SKM-1 (cell line): ENCODE data around the gene MEF2D.

Source experiments
- DNase-seq: peaks from one replicate; lab custom pipeline; 2025; ENCODE audit not compliant: unreplicated experiment; lab: John Stamatoyannopoulos, UW

MEF2D gene

DNA sequence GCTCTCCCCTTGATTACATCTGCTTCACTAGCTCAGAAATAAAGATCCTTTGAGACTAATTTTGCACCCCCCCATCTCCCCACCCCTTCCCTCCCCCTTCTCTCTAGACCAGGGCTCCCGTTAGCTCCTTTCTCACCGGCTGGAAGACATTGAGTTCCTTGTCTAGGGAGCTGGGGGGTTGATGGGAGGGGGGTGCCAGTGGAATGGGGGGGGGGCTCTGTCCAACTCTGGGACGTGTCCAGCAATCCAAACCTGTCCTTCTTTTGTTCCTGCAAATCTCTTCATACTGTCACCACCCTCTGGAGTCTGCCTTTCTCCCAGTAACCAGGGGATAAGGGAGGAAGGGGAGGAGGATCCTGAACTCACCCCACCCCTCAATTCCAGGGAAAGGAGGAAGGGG, 69.7 kb downstream of the MEF2D start:
- no peak for DNase-seq

DNA sequence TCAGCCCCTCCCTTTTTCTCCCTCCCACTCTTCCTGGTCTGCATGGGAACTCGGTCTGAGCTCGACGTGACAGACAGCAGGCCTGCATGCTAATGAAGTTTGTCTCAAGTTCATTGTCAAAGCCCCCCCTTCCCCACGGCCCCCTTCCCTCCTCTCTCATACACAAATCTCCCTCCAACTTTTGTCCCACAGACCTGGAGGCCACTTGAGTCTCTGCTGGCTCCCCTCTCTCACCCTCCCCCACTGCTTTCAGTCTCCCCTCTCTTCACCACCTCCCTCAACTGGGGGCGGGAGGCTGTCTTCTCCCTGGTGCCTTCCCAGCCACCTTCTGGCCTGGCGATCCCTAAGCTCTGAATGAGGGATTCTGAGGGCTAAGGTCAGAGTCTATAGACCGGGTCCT, 70.3 kb downstream of the MEF2D start:
- DNase-seq = no peak

DNA sequence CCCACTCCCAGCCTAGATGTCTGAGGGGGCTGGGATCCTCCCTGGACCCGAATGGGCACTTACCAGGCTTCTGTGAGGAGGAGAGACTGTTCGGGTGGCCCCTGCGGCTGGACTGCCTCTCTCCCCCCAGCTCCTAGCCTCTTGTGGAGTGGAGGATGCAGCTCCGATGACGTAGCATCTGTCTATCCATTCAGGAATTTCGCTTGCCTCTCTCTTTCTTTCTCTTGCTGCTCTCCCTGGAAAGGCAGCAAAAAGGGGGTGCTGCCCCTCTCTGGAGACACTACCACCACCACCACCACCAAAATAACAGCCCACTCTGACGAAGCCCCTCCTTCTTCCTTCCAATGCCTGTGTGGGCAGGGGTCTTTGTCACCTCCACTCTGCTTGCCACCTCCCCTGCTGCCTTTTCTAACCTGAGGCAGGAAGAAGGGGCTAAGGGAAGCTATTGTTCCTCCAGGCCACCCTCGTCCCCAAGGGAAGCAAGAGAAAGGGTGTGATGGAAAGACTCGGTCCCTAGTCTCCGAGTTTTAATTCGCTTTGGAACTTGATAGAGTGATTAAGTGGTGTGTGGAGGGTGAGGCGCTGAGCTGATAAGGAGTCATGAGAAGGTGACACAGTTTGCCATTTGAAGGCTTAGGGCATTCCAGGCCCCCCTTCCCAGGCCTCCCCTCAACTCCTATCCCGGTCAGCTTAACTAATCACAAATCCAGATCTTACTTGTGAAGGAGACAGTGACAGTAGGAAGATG, 71.1 kb downstream of the MEF2D start:
- DNase-seq = no peak

DNA sequence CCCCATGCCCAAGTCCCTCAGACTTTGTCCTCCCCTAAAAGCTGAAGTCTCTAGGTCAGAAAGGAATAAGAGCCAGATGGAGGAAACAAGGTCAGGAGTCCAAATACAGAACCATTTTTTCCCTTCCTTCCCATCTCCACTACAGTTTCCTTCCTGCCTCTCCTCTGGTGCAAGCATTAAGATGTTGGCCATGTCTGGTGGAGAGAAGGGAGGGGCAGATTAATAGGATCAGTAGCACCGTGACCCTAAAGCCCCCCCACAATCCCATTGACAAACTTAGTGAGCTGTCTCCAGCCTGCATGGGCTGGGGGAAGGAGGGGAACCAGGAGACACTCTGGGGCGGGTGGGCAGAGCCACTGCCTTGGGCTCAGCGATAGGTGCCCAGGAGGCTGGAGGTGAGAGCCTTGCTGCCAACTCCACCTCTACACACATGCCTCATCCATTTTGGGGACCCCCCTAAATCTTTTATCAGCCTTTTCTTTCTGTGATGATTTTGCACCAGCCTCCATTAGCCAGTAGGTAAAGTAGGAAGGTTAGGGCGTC, 71.8 kb downstream of the MEF2D start:
- no peak for DNase-seq

DNA sequence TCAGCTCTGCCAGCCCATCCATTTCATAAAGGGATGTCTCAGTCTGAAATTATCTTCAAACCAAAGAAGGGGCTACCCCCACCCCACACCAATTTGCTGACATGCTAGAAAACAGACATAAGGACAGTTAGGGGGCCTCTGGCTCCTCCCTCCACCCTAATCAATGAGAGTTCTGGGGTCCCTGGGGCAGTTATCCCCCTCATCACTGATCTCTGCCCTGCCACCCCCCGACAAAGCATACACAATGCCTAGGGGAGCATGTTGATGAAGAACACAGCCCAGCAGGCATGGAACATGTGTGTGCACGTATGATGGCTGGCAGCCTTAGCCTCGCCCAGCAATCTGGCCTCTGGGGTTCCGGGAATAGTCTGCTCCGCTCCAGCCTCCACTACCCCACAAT, 72.6 kb downstream of the MEF2D start:
- DNase-seq = no peak

DNA sequence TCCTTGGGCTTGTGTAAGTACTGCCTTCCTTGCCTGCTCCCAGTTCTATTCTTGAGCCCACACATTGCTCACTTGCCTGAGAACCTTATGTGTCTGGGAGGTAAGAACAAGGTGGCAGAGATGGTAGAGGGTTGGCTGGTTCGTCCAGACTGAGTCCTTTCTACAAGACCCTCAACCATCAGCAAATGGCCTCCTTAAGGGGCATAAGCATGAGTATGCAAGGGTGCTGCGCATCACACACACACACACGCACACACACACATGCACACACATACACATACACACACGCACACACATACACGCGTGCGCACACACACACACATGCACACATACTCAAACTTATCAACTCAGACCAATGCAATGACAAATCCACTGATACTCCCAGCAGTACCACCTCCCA, 74.6 kb downstream of the MEF2D start:
- DNase-seq = no peak

DNA sequence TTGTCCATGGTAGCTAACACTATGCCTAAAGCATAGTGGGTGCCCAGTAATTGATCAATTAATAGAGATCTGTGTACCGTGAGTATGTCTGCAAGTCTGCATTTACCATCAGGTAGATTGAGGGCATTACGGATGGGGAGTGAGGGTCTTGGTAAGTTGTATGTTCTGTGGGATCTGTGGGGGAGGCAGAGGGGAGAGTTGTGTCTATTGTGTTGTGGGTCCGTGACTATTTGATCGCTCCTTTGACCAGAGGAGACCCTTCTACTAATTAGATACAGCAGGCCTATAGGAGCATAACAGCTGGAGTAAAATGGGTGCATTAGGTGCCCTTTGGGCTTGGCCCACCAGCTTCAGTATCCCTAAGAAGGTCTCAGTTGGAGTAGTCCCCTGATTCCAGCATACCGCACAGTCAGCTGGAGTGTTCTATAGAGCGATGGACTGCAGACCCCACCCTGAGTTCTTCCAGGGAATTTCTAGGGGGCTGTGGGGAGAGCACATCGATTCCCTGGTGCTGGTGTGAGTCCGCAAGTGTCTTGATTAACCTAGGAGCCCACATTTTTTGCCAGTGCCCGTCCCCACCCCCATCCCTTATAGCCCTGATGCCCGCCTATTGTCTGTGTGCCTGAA, 75.7 kb downstream of the MEF2D start:
- DNase-seq = no peak

DNA sequence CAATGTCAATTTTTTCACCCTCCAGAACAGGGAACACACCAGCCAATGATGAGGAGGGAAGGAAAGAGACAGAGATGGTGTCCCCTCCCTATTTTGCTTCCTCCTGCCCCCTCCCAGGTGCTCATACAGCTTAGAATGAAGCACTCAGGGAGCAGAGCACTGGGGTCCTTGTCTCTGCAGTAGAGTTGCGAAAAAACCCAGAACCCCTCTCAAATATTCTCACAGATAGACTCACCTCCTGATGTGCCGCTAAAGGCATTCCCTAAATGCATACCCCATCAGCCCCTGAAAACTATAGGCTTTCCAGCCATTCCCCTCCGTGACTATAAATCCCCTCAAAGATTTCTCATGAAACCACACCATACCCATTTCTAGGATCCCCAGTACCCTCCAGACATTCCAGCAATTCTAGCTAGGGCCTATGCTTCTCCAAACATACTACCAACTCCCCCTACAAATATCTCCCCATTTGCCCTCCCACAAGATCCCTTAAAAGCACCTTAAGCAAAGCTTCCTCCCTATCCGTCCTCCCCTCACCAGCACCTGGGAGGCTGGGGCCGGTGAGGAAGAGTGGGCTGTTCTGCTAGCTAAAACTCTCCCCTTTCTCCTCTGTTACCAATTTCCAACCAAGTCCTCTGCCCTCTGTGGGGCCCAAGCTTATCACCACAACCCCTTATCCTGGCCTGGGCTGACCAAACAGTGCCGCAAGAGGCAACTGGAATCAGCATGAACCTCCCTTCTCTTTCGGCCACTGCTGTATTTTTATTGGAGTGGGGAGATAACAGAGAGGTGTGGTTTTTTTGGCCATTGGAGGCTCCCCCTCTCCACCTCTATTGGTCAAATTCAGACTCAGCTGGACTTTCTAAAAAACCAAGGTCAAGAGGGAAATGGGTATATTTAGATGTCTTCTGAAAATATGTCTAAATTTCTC, 76.9 kb downstream of the MEF2D start:
- DNase-seq = no peak

DNA sequence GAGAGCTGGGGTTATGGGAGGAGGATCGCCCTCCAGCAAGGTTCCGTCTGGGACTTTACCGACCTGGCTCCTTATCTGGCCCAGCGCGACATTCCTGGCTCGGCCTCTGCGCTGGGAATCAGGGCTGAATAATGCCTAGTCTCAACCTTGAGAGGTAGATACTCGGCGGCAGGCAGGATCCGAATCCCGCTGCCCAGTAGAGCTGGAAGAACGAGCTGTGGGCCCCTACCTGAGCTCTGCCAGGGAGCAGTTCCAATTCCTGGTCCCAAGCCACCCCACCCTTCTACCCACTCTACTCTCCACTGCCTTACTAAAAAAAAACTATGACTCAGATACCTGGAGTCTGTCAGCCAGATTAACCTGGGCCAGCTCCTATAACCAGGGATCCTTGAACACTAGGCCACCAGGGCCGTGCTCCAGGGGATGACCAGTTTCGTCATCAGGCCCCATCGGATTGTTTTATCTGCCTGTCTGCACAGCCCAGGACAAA, 77.9 kb downstream of the MEF2D start:
- DNase-seq = no peak

DNA sequence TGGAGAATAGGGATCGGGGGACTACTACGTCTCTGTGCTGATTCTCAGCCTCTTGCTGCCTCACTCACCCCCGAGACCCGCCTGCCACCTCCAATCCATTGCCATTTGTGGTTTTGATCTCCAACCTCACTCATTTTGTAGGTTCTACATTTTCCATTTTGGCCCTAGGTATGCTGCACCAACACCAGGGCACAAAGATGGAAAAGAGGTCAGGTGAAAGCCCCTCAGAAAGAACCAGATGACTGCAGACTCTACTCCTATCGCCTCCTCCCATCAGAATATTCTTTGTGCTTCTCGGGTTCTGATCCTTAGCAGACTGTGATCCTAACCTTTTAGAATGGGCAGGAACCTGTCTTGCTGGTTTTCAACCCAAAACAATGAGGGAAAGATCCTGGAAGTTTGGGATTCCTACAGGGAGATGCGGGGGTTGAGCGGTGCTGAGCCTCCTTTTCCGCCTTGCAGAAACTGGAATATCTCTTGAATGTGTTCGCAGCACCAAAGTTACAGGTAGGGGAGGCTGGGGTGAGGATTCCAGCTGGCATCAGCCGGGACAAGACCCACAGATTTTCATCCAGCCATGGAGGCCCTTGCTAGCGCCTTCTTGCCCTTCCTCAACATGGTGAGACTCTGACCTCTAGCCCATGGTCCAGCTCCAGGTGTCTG, 78.5 kb downstream of the MEF2D start:
- no peak for DNase-seq

DNA sequence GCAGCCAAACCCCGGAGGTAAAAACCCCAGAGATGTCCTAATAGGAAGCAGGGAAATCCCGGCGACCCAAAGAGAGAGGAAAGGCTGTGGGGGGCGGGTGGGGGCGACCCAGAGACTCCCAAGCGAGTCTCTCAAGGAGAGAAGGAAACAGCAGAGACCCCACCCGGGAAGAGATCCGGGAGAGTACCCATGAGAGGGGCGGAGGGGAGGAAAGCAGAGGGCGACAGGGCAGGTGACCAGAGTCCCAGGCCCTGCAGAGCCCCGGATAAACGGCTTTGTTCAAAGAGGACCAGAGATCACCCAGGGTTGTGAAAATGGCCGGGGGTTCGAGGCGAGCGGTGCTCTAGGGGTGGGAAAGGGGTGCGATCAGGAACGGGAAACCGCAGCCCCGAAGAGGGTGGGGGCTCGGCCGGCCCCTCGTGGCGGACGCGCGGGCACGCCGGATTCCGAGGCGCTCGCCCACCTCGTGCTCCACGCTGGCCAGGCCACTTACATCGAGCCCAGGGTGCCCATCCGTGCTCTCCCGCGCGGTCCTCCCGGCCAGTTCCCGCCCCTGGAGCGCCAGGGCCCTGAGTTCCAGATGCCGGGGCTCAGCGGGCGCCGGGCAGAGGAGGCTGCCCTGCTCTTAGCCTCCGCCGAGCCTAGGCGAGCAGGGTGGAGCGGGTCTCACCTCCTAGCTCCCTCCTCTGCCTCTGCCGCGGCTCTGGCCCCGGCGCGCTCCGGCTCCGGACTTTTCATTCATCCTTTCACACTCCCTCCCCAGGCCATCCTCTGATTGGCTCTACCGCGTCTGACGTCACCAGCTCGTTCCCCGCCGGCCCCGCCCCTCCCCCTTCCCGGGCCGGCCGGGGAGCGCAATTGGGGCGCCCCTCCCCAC, 79.3 kb downstream of the MEF2D start:
- DNase-seq = no peak

DNA sequence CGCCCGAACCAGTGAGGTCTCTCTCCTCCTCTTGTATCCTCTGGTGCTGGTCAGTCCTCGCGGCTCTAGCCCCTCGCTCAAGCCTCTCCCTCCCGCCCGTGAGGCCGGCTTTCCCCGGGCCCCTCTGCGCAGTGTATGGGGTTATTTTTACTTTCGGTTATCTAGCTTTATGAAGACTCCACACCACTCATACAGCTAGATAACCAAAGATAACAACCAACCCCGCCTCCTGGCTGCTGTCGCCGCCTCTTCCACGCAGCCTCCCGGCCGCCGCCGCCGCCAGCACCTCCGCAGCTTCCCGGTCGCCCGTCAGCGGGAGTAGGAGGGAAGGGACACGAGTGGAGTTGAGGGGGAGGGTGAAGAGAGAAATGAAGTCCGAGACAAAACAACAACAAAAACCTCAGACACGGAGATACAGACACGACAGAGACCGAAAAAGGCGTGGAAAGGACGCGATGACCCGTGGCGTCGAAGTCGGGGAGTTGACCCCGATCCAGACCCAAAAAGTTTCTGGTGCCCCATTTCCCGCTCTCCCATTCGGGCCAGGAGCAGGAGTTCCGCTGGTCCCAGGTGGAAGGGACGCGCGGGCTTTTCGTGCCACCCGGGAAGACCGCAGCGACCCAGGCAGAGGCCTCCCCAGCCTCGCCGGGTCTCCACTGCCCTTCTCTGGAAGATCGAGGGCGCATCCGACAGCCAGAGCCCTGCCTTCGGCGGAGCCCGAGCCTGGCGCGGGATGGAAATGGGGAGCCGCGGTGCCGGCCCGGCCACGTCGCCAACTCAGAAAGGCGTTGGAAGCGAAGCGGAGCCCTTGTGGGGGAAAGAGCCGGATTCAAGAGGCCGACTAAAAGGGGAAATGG, 80.1 kb downstream of the MEF2D start:
- DNase-seq = no peak

DNA sequence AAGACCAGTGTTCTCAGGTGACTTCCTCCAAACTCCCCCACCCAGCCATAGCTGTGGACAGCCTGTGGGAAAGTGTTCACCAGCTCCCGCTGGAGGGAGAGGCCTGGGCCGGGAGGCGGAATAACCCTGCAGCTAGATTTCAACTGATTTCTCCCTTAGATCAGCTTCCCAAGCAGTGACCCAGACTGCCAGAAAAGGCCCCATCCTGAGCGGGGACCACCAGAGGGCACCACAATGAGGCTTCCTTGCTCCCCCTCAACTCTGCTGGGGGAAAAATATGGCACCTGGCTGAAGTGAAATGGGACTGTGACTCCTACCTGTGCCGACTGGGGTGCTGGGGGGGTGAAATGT, 80.7 kb downstream of the MEF2D start:
- DNase-seq = no peak

DNA sequence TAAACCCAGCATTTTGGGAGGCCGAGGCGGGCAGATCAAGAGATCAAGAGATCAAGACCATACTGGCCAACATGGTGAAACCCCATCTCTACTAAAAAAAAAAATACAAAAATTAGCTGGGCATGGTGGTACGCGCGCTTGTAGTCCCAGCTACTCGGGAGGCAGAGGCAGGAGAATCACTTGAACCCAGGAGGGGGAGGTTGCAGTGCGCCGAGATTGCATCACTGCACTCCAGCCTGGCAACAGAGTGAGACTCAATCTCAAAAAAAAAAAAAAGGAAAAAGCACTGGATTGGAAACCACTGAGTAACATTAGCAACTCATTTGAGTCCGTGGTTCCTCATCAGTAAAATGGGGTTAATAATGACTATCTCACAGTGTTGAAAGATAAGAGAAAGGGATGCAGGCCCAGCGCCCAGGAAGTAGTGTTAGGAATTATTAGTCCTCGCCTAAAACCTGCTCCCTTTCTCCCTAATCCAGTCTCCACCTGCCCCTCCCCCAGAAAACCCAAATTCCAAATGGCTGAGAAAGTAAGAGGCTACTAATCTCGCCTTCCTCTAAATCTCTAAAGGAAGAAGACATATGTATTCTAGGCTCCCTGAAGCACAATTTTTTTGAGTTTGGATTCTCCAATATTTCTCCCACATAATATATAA, 82.0 kb downstream of the MEF2D start:
- DNase-seq = no peak

DNA sequence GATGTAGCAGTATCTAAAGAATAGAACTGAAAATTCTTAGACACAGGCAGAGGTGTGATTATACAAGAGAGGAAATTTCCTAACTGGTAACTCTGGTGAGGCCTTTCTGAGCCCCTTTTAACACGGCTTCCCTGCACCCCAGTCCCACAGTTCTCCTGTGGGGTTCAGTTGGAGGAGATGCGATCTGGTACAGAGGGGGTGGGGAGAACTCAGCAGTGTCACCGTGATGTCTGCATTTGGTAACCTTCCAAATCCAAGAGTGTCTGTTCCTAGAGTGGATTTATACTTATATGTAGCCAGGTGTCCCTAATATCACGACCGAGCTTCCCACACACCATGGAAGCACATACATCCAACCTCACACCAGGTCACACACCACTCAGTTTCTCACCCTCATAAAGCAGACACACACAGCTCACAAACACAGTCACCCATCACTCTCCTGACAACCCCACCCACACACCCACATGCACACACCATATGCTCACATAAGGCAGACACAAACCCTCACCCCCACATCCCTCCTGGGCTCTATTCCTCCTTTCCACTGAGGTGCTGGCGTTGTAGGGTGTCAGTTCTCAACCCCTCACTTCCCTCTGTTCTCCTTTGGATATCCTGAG, 83.1 kb downstream of the MEF2D start:
- no peak for DNase-seq

DNA sequence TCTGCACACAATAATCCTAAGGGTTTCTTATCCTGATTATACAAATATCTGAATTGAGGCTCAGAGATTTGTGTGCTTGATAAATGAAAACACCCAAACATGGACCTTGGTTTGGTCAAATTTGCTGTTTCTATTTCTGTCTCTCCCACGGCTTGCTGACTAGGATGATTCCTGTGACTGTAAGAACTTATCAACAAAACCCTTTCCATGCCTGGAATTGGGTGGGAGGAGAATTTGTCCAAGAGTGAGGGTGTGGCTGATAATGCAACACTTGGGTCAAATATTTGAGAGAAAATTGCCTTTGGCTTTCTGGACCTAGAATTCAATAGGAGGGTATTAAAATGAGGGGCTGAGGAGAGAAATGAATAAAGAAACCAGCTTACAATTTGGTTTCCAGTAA, 83.6 kb downstream of the MEF2D start:
- DNase-seq = no peak

DNA sequence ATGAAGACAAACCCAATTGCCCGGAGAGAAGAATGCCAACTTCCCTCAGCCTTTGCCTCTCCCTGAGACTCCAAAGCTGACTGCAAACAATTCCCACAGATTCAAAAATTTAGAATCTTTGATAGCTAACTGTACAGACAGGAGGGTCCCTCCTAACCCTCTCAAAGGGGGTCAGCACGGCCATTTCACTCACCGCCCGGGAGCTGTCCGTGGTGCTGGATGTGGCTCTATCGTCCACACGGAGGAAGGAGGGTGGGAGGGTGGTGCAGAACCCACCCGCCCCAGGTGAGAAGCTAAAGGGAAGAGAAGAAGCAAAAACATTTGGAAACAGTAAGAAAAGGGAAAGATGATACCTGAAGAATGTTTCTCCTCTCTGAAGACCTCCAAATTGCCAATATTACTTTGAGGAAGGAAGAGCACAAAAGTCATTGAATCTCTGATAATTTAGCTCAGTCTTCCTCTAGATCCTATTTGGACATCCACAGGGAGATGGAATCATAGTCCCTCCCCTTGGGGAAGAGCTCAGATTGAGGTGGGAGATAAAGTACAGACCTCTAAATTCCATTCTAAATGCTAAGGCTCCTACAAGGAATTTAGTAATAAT, 86.0 kb downstream of the MEF2D start:
- no peak for DNase-seq
